Urothelium cell line (cell line): ENCODE data around the gene CPZ.

Source experiments
- DNase-seq: peaks from one replicate; pipeline ENCODE4 v3.0.0; 2011; ENCODE audit warnings: low spot score, mixed read lengths
- FAIRE-seq: peaks from 2 replicates; lab custom pipeline; 2011; peaks lifted over from hg19 to GRCh38; lab: Jason Lieb, UNC

The CPZ gene

DNA sequence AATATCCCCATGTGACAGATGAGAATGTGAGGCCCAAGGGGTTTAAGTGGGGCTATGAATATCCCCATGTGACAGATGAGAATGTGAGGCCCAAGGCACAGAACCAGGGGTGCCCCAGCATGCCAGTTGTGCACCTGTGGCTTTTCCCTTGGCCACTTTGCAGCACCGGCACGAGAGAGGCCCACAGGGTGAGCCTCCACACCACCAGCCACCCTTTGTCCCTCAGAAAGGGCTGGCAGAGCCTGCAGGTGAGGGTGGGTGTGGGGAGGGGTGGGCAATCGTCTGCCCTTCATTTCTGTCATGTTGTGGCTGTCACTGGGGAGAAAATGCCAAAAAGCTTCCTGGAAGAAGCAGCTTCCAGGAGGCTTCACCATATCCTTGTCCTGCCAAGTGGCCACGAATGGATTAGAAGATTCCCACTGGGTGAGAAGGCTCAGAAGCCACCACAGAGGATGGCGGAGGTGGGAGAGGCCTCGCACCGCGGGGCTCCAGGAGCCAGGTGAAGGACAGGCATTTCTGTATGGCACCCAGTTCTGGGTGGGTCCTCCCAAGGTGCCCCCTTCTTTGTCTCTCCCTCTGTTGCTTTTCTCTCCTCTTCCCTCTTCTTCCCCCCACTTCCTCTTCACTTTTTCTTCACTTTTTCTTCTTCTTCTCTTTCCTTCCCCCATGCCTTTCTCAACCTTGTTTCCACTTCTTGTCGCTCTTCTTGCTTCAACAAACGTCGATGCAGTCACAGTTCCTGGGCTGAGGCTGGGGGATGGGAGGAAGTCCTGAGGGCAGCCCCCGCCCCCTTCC lies 12.8 kb upstream of the CPZ start:
- DNase-seq, result no peak
- no peak for FAIRE-seq

DNA sequence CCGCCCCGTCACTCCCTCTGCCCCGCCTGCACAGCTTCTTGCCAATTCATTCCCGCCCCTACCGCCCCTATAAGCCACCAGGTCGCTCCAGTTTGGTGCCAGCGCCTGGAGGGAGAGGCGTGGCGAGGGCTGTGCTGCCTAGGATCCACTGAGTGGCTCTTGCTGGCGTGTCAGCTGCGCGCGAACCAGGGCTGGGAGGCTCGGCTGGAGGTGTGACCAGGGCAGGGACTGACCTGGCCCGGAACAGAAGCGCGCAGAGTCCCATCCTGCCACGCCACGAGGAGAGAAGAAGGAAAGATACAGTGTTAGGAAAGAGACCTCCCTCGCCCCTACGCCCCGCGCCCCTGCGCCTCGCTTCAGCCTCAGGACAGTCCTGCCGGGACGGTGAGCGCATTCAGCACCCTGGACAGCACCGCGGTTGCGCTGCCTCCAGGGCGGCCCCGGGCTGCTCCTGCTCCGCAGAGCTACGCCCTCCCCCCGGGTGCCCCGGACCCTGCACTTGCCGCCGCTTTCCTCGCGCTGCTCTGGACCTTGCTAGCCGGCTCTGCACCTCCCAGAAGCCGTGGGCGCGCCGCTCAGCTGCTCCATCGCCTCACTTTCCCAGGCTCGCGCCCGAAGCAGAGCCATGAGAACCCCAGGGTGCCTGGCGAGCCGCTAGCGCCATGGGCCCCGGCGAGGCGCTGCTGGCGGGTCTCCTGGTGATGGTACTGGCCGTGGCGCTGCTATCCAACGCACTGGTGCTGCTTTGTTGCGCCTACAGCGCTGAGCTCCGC lies 12.1 kb upstream of the CPZ start, which contains the start of gene GPR78:
Gene GPR78 (plus strand): TSS at position 72 of the 773 bp plus-strand sequence. CDS start 591 bp downstream, at position 663.
- no peak for FAIRE-seq
- DNase-seq, result peak; percentile 77

DNA sequence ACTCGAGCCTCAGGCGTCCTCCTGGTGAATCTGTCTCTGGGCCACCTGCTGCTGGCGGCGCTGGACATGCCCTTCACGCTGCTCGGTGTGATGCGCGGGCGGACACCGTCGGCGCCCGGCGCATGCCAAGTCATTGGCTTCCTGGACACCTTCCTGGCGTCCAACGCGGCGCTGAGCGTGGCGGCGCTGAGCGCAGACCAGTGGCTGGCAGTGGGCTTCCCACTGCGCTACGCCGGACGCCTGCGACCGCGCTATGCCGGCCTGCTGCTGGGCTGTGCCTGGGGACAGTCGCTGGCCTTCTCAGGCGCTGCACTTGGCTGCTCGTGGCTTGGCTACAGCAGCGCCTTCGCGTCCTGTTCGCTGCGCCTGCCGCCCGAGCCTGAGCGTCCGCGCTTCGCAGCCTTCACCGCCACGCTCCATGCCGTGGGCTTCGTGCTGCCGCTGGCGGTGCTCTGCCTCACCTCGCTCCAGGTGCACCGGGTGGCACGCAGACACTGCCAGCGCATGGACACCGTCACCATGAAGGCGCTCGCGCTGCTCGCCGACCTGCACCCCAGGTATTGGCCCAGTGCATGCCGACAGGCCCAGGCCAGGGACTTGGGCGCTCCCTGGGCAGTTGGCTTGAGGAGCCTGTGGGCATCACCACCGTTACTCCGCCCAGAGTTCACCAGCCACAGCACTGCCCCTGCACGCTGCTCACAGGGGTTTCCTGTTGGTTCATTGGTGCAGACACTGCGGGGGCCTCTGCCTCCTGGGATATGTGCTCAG lies 11.3 kb upstream of the CPZ start:
- DNase-seq (no peak), FAIRE-seq (no peak)

DNA sequence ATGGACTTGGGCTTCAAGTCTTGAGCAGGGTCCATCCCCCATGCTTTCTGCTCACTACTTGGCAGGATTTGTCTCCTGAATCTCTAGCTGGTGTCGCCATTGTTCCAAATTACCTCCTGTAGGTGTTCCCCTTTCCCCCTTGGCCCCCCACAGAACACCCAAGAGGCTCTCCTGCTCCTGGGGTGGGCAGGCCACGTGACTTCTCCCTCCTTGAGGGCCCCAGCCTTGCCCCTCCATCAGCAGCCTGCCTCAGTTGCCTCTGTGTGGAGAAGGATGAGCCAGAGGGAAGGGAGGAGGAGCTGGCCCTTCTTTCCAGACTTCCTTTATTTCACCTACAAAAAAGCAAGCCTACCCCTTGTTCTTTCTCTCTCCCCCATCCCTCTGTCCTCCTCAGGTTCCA lies 10.5 kb upstream of the CPZ start:
- no peak for DNase-seq
- FAIRE-seq, result no peak

DNA sequence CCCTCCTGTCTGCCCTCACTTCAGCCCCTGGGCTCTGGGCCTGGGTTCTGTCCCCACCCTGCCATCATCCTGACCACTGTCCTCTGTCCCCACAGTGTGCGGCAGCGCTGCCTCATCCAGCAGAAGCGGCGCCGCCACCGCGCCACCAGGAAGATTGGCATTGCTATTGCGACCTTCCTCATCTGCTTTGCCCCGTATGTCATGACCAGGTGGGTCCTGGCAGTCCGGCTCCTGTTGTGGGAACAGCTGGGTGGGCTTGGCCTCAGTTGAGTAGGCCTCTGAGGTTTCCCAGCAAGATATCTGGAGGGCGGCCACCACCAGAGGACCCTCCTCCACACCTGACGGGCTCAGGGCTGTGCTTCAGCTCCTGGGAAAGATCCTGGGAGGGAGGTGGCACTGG lies 10.1 kb upstream of the CPZ start:
- DNase-seq, result no peak
- FAIRE-seq, result no peak

DNA sequence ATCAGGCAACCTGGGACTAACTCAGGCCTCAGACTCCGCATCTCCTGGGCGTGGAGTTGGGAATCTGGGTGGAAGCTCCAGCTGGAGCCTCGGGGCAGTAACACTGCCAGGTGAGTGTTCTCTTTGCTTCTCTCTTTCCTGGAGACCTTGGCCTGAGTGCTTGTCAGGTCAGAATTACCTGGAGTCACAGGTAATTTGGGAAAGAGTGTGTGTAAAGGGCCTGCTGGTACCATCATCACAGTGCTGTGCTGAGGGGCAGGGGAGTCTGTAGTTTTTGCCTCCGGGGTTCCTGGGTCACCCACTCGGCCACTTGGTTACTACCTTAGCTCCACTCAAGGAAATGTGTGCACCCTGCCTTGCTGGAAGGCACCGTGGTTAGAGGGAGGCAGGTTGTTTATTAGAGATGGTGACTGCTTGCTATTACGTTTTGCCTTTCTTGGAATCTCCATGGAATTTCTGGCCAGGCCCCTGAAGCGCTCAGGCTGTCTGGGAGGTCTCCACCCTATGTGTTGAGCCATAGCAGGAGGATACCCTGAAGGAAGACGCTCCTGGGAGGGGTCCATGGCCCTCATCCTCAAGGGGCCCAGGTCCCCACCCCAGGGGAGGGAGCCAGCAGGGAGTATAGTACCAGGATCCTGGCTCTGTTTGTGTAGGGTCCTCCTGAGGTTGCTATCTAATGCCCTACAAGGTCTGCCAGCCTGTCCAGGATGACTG lies 9.5 kb upstream of the CPZ start:
- FAIRE-seq, result no peak

DNA sequence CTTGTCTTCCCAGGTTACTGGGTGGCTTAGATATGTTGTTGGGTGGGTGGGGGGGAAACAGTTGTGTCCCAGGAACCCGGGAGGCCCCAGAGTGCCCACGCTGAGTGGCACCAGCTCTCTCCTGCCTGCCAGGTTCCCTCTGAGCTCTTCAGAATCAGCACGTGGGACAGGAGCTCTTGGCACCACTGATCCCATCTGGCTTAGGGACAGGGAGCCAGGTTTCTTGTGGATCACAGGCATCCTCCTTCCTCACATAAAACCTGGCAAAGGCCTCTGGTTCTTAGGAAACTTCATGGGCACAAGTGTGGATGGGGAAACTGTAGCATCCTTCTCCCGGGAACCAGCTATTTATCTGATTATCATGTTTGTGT lies 8.9 kb upstream of the CPZ start:
- no peak for FAIRE-seq

More for the DNA sequence above, 9.5 kb upstream of the CPZ start:
- no peak for DNase-seq

DNA sequence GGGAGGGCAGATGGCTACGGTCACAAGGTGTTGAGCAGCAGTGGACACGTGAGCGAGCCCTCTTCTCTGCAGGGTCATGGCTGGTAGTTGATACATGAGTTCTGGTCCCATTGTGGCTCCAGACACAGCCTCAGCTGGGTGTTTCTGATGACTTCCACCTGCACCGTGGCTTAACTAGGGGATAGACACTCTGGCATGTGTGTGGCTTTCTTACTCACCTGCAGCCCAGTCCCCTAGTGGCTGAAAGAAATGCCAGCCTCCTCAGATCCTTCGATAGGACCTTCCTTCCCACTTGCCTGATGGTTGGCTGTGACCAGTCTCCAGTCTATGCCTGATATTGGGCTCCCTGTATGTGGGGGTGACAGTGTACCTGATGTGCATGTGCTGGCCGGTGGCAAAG lies 7.4 kb upstream of the CPZ start:
- FAIRE-seq (no peak), DNase-seq (no peak)

More for the DNA sequence above, 8.9 kb upstream of the CPZ start:
- DNase-seq, result no peak

DNA sequence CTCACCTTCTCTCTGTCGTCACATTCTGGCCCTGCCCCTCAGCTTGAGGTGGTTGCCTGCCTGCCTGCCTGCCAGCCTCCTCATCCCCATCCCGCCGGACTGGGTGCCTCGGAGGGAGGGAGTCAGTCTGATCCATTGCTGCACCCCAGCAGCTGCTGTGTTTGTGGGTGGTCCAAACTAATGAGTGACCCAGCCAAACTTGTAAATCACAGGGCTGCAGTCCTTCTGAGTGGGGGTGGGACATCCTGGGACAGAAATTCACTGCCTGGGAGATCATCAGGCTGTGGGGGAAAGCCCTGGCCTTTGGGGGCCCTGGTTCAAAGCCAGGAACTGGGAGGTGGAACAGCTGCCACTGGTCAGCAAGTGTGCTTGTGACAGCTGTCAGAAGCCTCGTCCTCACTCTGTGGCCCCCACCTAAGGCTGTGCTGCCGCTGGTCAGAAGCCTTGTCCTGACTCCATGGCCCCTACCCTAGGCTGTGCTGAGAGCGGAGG lies 6.8 kb upstream of the CPZ start:
- FAIRE-seq (no peak), DNase-seq (no peak)

DNA sequence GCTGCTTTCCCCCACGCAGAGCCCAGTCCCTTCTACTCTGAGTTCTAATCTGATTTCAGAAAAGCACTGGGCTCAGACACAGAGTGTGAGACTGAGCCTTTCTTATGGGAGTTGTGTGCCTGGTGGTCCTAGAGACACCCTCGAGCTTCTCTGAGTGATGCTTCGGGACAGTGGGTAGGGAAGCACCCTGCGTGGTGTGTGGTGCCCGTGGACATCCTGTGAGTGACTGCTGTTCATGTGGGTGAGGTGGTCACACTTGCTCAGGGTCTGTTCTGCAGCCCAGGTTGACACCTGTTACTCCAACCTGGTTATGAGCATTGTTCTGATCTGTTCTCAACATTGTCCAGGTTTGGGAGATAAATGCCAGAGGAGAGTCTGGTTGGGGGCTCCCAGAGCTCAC lies 6.3 kb upstream of the CPZ start:
- DNase-seq (no peak), FAIRE-seq (no peak)

DNA sequence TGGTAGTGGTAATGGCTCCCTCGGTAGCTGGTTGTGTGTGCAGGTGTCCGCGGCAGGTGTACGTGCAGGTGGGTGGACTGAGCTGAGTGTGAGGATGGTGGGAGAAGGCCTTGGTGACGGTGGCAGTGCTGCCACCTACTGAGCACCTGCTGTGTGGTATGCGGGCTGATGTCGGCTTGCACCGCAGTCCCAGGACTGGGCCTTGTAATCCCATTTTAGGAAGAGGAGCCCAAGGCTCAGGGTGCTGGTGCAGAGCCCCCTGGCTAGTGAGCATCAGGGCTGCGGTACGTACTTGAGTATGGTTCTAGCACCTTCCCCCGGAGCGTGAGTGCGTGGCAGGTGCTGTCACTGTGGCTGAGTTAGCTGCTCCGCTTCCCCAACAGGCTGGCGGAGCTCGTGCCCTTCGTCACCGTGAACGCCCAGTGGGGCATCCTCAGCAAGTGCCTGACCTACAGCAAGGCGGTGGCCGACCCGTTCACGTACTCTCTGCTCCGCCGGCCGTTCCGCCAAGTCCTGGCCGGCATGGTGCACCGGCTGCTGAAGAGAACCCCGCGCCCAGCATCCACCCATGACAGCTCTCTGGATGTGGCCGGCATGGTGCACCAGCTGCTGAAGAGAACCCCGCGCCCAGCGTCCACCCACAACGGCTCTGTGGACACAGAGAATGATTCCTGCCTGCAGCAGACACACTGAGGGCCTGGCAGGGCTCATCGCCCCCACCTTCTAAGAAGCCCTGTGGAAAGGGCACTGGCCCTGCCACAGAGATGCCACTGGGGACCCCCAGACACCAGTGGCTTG lies 5.7 kb upstream of the CPZ start:
- no peak for FAIRE-seq

DNA sequence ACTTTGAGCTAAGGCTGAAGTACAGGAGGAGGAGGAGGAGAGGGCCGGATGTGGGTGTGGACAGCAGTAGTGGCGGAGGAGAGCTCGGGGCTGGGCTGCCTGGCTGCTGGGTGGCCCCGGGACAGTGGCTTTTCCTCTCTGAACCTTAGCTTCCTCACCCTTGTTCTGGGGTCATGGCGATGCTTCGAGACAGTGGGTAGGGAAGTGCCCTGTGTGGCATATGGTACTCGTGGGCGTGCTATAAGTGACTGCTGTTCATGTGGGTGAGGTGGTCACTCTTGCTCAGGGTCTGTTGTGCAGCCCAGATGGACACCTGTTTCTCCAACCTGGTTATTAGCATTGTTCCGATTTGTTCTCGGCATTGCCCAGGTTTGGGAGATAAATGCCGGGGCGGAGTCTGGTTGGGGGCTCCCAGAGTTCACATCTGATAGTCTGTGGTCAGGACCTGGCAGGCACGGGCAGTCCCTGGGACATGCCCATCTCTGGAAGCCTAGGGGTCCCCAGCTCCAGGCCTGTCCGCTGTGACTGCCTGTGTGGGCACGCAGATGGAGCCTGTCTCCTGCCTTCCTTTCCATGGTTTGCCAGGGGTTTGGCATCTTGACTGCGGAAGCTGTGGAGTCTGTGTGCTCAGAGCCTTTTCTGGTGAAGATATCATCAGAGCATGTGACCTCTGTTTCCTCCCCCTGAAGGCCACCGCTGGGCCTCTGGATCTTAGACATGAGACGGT lies 4.9 kb upstream of the CPZ start:
- DNase-seq (no peak), FAIRE-seq (no peak)

More for the DNA sequence above, 5.7 kb upstream of the CPZ start:
- DNase-seq, result peak; percentile 38

DNA sequence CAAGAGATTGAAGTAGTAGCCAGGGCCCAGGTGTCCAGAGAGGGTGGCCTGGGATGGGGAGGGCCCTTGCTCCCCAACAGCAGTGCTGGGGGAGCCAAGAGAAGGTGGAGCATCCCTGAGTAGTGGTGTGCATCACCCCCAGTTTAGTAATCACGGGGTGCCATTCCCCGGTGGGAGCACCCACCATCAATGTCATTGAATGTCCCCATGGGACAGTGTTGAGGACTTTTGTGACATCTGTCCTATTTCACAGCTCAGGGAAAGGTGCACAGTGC lies 4.4 kb upstream of the CPZ start:
- no peak for FAIRE-seq
- no peak for DNase-seq

DNA sequence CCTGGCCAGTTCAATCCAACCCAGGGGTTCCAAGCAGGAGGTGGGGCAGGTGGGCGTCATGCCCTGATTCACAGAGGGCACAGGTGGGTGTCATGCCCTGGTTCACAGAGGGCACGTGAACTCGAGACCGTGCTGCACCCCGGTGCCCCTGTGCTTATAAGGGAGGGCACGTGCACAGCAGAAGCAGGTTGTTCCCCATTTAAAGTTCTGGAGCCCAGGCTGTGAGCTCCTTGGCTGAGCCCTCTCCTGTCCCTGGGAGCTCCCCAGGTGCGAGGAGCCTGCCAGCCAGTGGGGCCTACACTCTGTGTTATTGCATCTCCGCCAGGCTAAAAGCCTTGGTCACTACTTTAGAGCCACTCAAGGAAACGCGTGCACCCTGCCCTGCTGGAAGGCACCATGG lies 3.2 kb upstream of the CPZ start:
- no peak for FAIRE-seq
- no peak for DNase-seq

DNA sequence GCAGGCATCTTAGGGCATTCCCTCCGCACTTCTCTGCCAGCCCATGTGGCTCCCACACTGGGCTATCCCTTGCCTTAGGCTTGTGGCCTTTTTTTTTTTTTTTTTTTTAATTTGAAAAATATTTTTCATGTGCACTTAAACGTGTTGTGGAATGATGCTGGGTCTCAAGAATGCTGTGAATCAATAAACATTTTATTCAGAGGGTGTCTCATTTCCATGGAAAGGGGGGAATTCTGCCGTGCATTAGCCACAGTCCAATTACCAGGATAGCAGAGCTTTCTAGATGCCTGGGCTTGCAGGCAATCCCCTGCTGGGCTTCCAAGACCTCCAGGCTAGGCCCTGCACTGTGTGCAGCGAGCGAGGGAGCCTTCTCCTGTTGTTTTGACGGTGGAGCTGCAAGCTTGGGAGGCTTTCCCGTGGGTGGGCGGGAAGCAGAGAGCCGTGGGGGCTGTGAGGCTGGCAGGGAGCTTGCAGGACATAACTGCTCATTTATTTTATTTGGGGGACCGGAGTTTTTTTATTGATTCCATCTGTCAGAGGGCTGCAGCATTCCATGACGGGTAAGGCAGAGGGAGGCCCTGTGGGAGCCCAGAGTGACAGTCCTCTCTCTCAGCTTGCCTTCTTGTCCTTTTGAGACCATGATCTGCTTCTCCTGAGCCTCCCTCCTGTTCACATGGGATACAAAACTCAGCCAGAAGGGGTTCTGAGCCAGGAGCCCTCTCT lies 2.6 kb upstream of the CPZ start:
- DNase-seq (no peak), FAIRE-seq (no peak)

DNA sequence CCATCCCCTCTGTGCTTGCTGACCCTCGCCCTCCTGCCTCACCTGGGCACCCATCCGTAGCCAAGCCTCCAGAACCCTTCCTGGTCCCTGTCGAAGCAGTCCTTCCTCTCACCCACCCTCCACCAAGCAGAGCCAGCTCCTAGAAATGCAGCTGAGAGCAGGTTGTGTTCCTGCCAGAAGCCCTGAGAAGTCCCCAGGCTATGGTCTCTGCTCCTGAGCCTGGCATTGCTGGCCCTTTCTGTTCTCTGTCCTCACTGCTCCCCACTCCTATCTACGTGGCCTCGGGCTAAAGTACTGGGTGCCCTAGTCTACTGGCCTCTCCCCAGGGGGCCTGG lies 2.1 kb upstream of the CPZ start:
- no peak for DNase-seq
- FAIRE-seq, result no peak

DNA sequence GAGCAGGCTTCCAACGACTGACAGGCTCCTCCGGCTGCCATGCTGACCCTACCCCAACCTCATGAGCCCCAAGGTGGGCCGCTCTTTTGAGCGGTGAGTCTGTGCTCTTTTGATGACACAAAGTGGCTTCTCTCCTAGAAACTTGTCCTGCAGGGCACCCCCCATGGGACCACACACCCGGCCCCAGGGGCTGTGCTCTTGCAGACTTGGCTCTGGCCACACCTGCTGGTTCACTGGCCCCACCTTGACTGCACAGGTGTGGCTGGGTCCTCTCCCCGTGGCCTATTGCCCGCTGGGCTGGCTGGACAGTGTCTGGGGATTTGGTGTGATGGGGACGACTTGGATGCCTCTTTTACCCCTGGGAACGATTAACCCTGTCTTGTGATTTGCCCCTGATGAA lies 1.5 kb upstream of the CPZ start:
- no peak for FAIRE-seq
- DNase-seq, result no peak

DNA sequence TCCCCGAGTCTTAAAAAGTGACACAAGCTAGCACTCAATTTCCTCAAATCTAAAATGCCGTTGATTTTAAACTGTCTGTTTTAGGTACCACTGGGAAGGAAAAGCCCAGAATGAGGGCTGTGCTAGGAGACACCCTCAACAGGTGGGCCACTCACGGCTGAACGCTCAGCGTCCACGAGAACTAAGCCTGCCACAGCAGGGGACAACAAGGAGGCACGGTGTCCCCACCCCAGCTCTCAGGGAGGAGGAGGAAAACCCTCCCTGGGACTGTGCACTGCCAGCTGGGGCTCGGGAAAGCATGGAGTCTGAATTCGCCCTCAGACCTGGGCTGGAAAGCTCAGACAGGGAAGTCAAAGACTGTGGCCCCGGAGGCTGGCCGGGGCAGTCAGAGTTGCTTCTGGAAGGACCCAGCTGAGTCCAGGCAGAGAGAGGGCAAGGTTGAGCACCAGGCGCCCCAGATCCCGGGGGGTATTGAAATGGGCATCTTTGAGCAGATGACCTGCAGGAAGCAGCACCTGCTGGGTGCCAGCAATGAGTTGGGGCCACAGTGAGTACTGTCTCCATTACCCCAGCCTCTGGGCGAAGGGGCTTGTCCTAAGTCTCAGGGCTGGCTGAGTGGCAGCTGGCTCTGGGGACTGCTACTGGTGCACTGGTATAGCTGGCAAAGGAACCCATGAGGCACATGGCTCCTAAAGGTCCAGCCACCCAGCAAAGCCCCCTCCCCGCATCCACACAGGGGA lies 769 bp upstream of the CPZ start:
- FAIRE-seq (no peak), DNase-seq (no peak)
